Neural cell (in vitro differentiated cells): Measurements from ENCODE around the gene KIRREL2. TPM values are rescaled to one million over a fixed set of nuclear protein-coding genes. Genes with fewer than 3 reads are reported as not detected.
"Not testable (repeated sequence)": the region's sequence is repeated elsewhere in the genome, so short reads cannot be mapped to it uniquely, and the experiment has no call there.

ENCODE experiments used
- H2AFZ ChIP-seq: fragments of 200-600, 300-800 bp; sonication (generic), shearing (Covaris generic); 2 replicates; pipeline ENCODE4 v1.6.0; 2014; ENCODE audit warnings: low read depth, mild to moderate bottlenecking, antibody characterized with exemption, low read length, moderate library complexity
- H3F3A ChIP-seq: fragments of 200-600 bp; shearing (Covaris generic); 2 replicates; pipeline ENCODE4 v1.6.1; 2016; ENCODE audit warnings: mild to moderate bottlenecking, moderate library complexity, mixed read lengths, antibody characterized with exemption, low read length; ENCODE audit not compliant: insufficient read depth, poor library complexity, severe bottlenecking
- H3K27ac ChIP-seq: fragments of 200-600, 300-800 bp; sonication (generic), shearing (Covaris generic); 2 replicates; pipeline ENCODE4 v1.5.1; 2014; ENCODE audit warnings: mild to moderate bottlenecking, low read length, moderate library complexity
- H3K27me3 ChIP-seq: fragments of 300-800, 200-600 bp; sonication (generic), shearing (Covaris generic); 2 replicates; pipeline ENCODE4 v1.6.0; 2014; ENCODE audit warnings: mild to moderate bottlenecking, low read depth, low read length, moderate library complexity; ENCODE audit not compliant: insufficient read depth
- H3K36me3 ChIP-seq: fragments of 300-800, 200-600 bp; sonication (generic), shearing (Covaris generic); 2 replicates; pipeline ENCODE4 v1.5.1; 2014; ENCODE audit warnings: mild to moderate bottlenecking, antibody characterized with exemption, low read length, moderate library complexity; ENCODE audit not compliant: insufficient read depth
- H3K4me2 ChIP-seq: fragments of 300-800, 200-600 bp; sonication (generic), shearing (Covaris generic); 2 replicates; pipeline ENCODE4 v1.6.0; 2014; ENCODE audit warnings: mild to moderate bottlenecking, low read length
- H3K4me3 ChIP-seq: fragments of 300-800, 200-600 bp; sonication (generic), shearing (Covaris generic); 2 replicates; pipeline ENCODE4 v1.5.1; 2014; ENCODE audit warnings: mild to moderate bottlenecking, low read length, moderate library complexity
- H3K79me2 ChIP-seq: fragments of 200-600 bp; shearing (Covaris generic); replicated peaks from 2 replicates; pipeline ENCODE4 v1.6.0; 2014; ENCODE audit warnings: mild to moderate bottlenecking, low read length, moderate library complexity; ENCODE audit not compliant: insufficient read depth
- H3K9ac ChIP-seq: fragments of 300-800, 200-600 bp; sonication (generic), shearing (Covaris generic); 2 replicates; pipeline ENCODE4 v1.6.1; 2016; ENCODE audit warnings: mild to moderate bottlenecking, low read length, mixed read lengths
- H3K9me2 ChIP-seq: fragments of 200-600 bp; shearing (Covaris generic); 2 replicates; pipeline ENCODE4 v1.6.1; 2016; ENCODE audit warnings: mild to moderate bottlenecking, low read length, mixed read lengths; ENCODE audit not compliant: insufficient read depth
- H3K9me3 ChIP-seq: fragments of 200-600, 300-800 bp; sonication (generic), shearing (Covaris generic); 2 replicates; pipeline ENCODE4 v1.6.1; 2016; ENCODE audit warnings: mild to moderate bottlenecking, mixed run types, low read length, moderate library complexity, mixed read lengths
- H4K20me1 ChIP-seq: fragments of 200-600 bp; shearing (Covaris generic); 2 replicates; pipeline ENCODE4 v1.6.1; 2016; ENCODE audit warnings: mild to moderate bottlenecking, mixed run types; ENCODE audit not compliant: insufficient read depth
- CTCF ChIP-seq: fragments of 450-650 bp; IDR thresholded peaks from 2 replicates; pipeline ENCODE4 v1.5.1; 2014; ENCODE audit warnings: antibody characterized with exemption, mild to moderate bottlenecking, moderate library complexity; ENCODE audit not compliant: poor library complexity, severe bottlenecking
- EP300 ChIP-seq: fragments of 450-650 bp; conservative IDR thresholded peaks from 2 replicates; pipeline ENCODE4 v1.6.1; 2014; ENCODE audit warnings: antibody characterized with exemption, mild to moderate bottlenecking, moderate library complexity; ENCODE audit not compliant: poor library complexity, severe bottlenecking
- EZH2 ChIP-seq: fragments of 200-600, 300-800 bp; shearing (Covaris generic), sonication (generic); IDR thresholded peaks from 2 replicates; pipeline ENCODE4 v1.6.1; 2014; ENCODE audit warnings: antibody characterized with exemption, low read length, borderline replicate concordance, mild to moderate bottlenecking; ENCODE audit not compliant: insufficient read depth, poor library complexity, severe bottlenecking
- MXI1 ChIP-seq: fragments of 450-650 bp; conservative IDR thresholded peaks from 2 replicates; pipeline ENCODE4 v1.6.1; 2014; ENCODE audit warnings: antibody characterized with exemption, mild to moderate bottlenecking; ENCODE audit not compliant: poor library complexity, severe bottlenecking
- POLR2AphosphoS5 ChIP-seq: IDR thresholded peaks from 2 replicates; pipeline ENCODE4 v1.6.1; 2012
- RAD21 ChIP-seq: fragments of 450-650 bp; conservative IDR thresholded peaks from 2 replicates; pipeline ENCODE4 v1.6.1; 2014; ENCODE audit warnings: antibody characterized with exemption, mild to moderate bottlenecking, moderate library complexity
- REST ChIP-seq: IDR thresholded peaks from 2 replicates; pipeline ENCODE4 v1.6.1; 2012; ENCODE audit warnings: borderline replicate concordance
- SMC3 ChIP-seq: fragments of 450-650 bp; conservative IDR thresholded peaks from 2 replicates; pipeline ENCODE4 v1.6.1; 2014; ENCODE audit warnings: antibody characterized with exemption, mild to moderate bottlenecking, moderate library complexity; ENCODE audit not compliant: poor library complexity
- TAF1 ChIP-seq: IDR thresholded peaks from 2 replicates; pipeline ENCODE4 v1.6.1; 2012; ENCODE audit warnings: low read depth
- polyA plus RNA-seq: library from polyadenylated mRNA; depleted of rRNA; stranded (reverse); fragments of >200 nt; gene quantifications from 2 replicates; pipeline ENCODE4 v1.2.3, GENCODE V29; 2014

Gene KIRREL2
- polyA plus RNA-seq, 1 donor from 2014 or later, result 0.79 TPM

- H3K9me3 ChIP-seq, result no peaks in the 10 kb centered on the region
- no peak overlapping the region for H3K9ac ChIP-seq
- no peak overlapping the region for H3K4me3 ChIP-seq
- no peak for TF ChIP-seq RAD21
- TF ChIP-seq REST, result no peak
- TF ChIP-seq EP300, result no peak
- TF ChIP-seq POLR2AphosphoS5, result no peak
- no peak for TF ChIP-seq EZH2
- no peak for TF ChIP-seq TAF1
- TF ChIP-seq CTCF, result no peak
- TF ChIP-seq SMC3, result no peak
- no peak for TF ChIP-seq MXI1
- no peaks in the 10 kb centered on the region for H4K20me1 ChIP-seq
- H3K79me2 ChIP-seq, result no peaks in the 10 kb centered on the region
- H3K9me2 ChIP-seq, result no peaks in the 10 kb centered on the region
- no peak overlapping the region for H2AFZ ChIP-seq
- no peak overlapping the region for H3K4me2 ChIP-seq
- no peaks in the 10 kb centered on the region for H3K36me3 ChIP-seq
- no peaks in the 10 kb centered on the region for H3K27me3 ChIP-seq
- H3F3A ChIP-seq, result no peaks in the 10 kb centered on the region
- H3K27ac ChIP-seq, result no peak overlapping the region
Observed at GRCh38 chr19:35908973-35909683, 52.4 kb downstream of the KIRREL2 start.

- Histone ChIP-seq H3K27ac (no peak overlapping the region), H3K36me3 (no peaks in the 10 kb centered on the region), H3K9me3 (no peaks in the 10 kb centered on the region), H3K79me2 (no peaks in the 10 kb centered on the region), H3K9ac (no peak overlapping the region), H3K4me3 (no peak overlapping the region), H3K27me3 (no peaks in the 10 kb centered on the region), H3K4me2 (no peak overlapping the region), H2AFZ (no peak overlapping the region), H3F3A (no peaks in the 10 kb centered on the region), H3K9me2 (no peaks in the 10 kb centered on the region), H4K20me1 (no peaks in the 10 kb centered on the region)
- TF ChIP-seq EZH2 (no peak), CTCF (no peak)
Observed at GRCh38 chr19:35909684-35910035, 52.9 kb downstream of the KIRREL2 start.

GRCh38 chr19:35910355-35910754 lies 53.6 kb downstream of the KIRREL2 start:
- H3K9me2 ChIP-seq, H3K4me3 ChIP-seq, H3K9me3 ChIP-seq: not testable (repeated sequence)

More at GRCh38 chr19:35910355-35910754, 53.6 kb downstream of the KIRREL2 start:
- H3K36me3 ChIP-seq, H3K27me3 ChIP-seq, H3F3A ChIP-seq, H4K20me1 ChIP-seq, H3K9ac ChIP-seq, H2AFZ ChIP-seq, H3K79me2 ChIP-seq, H3K27ac ChIP-seq, H3K4me2 ChIP-seq: not testable (repeated sequence)
